ENCODE results near the gene VPS72.

The VPS72 gene

DNA sequence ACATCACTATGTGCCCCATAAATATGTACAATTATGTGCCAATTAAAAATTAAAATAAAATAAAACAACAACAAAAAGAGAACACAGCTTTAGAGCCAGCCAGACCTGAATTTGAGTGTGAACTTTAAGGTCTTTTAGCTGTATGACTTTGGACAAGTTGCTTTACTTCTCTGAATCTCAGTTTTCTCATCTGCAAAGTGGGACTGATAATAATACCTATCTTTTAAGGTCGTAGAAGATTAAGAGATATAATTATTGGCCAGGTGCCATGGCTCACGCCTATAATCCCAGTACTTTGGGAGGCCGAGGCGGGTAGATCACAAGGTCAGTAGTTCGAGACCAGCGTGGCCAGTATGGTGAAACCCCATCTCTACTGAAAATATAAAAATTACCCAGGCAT, 3.3 kb upstream of the VPS72 start:
- Histone ChIP-seq H3K4me3 (ENCODE audit: low read depth, low read length) (no peak overlapping the region), H3K36me3 (ENCODE audit: control insufficient read depth in 2 of 2, insufficient read depth in 1 of 2, low read length in 2 of 2) (no peaks in the 10 kb centered on the region), H3K27ac (ENCODE audit: extremely low read depth, low read depth, low read length) (no peak overlapping the region), H3K4me1 (ENCODE audit: control insufficient read depth, insufficient read depth, low read length) (no peaks in the 10 kb centered on the region), H3K9me3 (ENCODE audit: control insufficient read depth, insufficient read depth, low read depth, low read length) (no peaks in the 10 kb centered on the region)
- TF ChIP-seq ZNF660 (tag by site-specific recombination; IDR thresholded peaks at IDR 0.05) (no peak), ZNF324 (tag by site-specific recombination; IDR thresholded peaks at IDR 0.05) (no peak), ZNF23 (tag by site-specific recombination; IDR thresholded peaks at IDR 0.05; ENCODE audit: borderline replicate concordance) (no peak), SP3 (tag by site-specific recombination; IDR thresholded peaks at IDR 0.05) (no peak), MZF1 (tag by site-specific recombination; IDR thresholded peaks at IDR 0.05; ENCODE audit: borderline replicate concordance) (no peak), KLF16 (tag by site-specific recombination; IDR thresholded peaks at IDR 0.05) (no peak), ZNF501 (tag by site-specific recombination; IDR thresholded peaks at IDR 0.05) (no peak), ZNF776 (tag by site-specific recombination; IDR thresholded peaks at IDR 0.05; ENCODE audit: borderline replicate concordance) (no peak), TRIM28 (IDR thresholded peaks at IDR 0.05; ENCODE audit: borderline replicate concordance, low read length) (no peak), WT1 (tag by site-specific recombination; IDR thresholded peaks at IDR 0.05) (no peak), ZNF211 (tag by site-specific recombination; IDR thresholded peaks at IDR 0.05; ENCODE audit: low read depth) (no peak), ZSCAN23 (tag by site-specific recombination; IDR thresholded peaks at IDR 0.05) (no peak), ZBTB1 (tag by site-specific recombination; IDR thresholded peaks at IDR 0.05) (no peak), HOXC10 (CRISPR knock-in tag; IDR thresholded peaks at IDR 0.05) (no peak)
- TF ChIP-seq, protein P1, sequence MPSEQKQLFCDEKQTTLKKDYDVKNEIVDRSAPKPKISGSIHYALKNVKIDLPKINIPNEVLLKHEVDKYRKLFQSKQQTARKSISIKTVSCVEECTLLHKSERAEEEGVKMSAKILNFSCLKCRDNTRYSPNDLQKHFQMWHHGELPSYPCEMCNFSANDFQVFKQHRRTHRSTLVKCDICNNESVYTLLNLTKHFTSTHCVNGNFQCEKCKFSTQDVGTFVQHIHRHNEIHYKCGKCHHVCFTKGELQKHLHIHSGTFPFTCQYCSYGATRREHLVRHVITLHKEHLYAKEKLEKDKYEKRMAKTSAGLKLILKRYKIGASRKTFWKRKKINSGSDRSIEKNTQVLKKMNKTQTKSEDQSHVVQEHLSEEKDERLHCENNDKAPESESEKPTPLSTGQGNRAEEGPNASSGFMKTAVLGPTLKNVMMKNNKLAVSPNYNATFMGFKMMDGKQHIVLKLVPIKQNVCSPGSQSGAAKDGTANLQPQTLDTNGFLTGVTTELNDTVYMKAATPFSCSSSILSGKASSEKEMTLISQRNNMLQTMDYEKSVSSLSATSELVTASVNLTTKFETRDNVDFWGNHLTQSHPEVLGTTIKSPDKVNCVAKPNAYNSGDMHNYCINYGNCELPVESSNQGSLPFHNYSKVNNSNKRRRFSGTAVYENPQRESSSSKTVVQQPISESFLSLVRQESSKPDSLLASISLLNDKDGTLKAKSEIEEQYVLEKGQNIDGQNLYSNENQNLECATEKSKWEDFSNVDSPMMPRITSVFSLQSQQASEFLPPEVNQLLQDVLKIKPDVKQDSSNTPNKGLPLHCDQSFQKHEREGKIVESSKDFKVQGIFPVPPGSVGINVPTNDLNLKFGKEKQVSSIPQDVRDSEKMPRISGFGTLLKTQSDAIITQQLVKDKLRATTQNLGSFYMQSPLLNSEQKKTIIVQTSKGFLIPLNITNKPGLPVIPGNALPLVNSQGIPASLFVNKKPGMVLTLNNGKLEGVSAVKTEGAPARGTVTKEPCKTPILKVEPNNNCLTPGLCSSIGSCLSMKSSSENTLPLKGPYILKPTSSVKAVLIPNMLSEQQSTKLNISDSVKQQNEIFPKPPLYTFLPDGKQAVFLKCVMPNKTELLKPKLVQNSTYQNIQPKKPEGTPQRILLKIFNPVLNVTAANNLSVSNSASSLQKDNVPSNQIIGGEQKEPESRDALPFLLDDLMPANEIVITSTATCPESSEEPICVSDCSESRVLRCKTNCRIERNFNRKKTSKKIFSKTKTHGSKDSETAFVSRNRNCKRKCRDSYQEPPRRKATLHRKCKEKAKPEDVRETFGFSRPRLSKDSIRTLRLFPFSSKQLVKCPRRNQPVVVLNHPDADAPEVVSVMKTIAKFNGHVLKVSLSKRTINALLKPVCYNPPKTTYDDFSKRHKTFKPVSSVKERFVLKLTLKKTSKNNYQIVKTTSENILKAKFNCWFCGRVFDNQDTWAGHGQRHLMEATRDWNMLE (tag by site-specific recombination; conservative IDR thresholded peaks at IDR 0.05; ENCODE audit: low read depth): no peak
- ChIA-PET POLR2A (no interaction called here), CTCF (interaction anchor here (0.7 to 1.3 kb wide), 3 partner anchors 34 to 134 kb away, joined by 3 to 6 read pairs (median 3); partner anchors contain the start of gene CDC42SE1)

GRCh38 chr1:151192047-151192446, 2.0 kb upstream of the VPS72 start:
- H3K27ac ChIP-seq (ENCODE audit: extremely low read depth, low read depth, low read length): no peak overlapping the region
- POLR2A ChIA-PET: no interaction called here
- no peaks in the 10 kb centered on the region for H3K4me1 ChIP-seq (ENCODE audit: control insufficient read depth, insufficient read depth, low read length)
- H3K4me3 ChIP-seq (ENCODE audit: low read depth, low read length): no peak overlapping the region
- H3K36me3 ChIP-seq (ENCODE audit: control insufficient read depth in 2 of 2, insufficient read depth in 1 of 2, low read length in 2 of 2): peaks cover 0 to 1% of the 10 kb centered on the region in 2 experiments; a peak in 1 of 3 replicates
- no peaks in the 10 kb centered on the region for H3K9me3 ChIP-seq (ENCODE audit: control insufficient read depth, insufficient read depth, low read depth, low read length)
- CTCF ChIA-PET: interaction anchor here (1.1 kb wide), 2 partner anchors 17 to 62 kb away, joined by 4 to 6 read pairs; partner anchors contain the start of gene PSMD4
- TF ChIP-seq, protein P1 (tag by site-specific recombination; conservative IDR thresholded peaks at IDR 0.05; ENCODE audit: low read depth): no peak
- TF ChIP-seq ZNF658 (tag by site-specific recombination; IDR thresholded peaks at IDR 0.05) (no peak), ZBTB26 (tag by site-specific recombination; optimal IDR thresholded peaks at IDR 0.05) (no peak), KLF1 (tag by site-specific recombination; IDR thresholded peaks at IDR 0.05) (no peak), ZNF391 (tag by site-specific recombination; IDR thresholded peaks at IDR 0.05; ENCODE audit: borderline replicate concordance, low read depth) (no peak), ZNF600 (tag by site-specific recombination; IDR thresholded peaks at IDR 0.05) (no peak)
- TF ChIP-seq, protein P2, sequence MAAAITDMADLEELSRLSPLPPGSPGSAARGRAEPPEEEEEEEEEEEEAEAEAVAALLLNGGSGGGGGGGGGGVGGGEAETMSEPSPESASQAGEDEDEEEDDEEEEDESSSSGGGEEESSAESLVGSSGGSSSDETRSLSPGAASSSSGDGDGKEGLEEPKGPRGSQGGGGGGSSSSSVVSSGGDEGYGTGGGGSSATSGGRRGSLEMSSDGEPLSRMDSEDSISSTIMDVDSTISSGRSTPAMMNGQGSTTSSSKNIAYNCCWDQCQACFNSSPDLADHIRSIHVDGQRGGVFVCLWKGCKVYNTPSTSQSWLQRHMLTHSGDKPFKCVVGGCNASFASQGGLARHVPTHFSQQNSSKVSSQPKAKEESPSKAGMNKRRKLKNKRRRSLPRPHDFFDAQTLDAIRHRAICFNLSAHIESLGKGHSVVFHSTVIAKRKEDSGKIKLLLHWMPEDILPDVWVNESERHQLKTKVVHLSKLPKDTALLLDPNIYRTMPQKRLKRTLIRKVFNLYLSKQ (tag by site-specific recombination; IDR thresholded peaks at IDR 0.05; ENCODE audit: borderline replicate concordance): no peak
- TF ChIP-seq, protein P3, sequence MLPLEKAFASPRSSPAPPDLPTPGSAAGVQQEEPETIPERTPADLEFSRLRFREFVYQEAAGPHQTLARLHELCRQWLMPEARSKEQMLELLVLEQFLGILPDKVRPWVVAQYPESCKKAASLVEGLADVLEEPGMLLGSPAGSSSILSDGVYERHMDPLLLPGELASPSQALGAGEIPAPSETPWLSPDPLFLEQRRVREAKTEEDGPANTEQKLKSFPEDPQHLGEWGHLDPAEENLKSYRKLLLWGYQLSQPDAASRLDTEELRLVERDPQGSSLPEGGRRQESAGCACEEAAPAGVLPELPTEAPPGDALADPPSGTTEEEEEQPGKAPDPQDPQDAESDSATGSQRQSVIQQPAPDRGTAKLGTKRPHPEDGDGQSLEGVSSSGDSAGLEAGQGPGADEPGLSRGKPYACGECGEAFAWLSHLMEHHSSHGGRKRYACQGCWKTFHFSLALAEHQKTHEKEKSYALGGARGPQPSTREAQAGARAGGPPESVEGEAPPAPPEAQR (tag by site-specific recombination; IDR thresholded peaks at IDR 0.05): no peak
